Measurements from ENCODE around the gene PAQR7. TPM values are rescaled to one million over a fixed set of nuclear protein-coding genes. Genes with fewer than 3 reads are reported as not detected.

The PAQR7 gene
- total and polyA plus RNA-seq, 8 donors = 3.2 to 13.0 (median 4.5) TPM

DNA sequence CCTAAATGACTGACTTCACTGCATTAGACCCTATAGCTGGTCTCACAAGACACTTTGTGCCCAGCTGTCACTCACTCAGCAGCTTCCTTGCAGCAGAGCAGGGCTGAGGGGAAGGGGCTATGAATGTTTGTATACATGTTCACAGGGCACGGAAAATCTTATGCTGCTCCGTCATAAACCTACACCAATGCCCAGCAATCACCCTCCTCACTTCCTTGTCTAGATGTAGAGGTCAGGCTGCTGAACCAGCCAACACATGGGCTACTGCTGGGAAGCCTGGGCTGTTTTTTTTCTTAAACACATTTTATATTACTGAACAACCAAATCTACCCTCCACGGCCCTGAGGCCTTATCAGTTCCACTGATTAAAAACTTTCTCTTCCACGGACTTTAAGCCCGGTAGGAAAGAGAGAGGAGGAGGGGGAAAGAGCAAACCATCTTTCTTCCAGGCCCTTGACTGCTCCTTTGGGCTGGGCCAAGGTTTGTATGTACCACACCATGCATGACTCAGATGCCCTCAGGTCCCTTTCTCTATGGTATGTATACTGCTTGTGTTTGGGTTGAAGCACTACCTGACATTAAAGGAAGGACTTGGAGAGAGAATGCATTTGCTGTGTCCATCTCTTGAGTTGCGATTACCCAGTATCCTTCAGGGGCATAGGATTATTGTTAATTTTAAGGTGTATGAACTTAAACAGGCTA is 43.0 kb downstream of the PAQR7 start:
- H3K36me3 ChIP-seq = peaks cover 4 to 31% (median 21%) of the 10 kb centered on the region in 3 donors
- 42 to 62% methylated on average over 6 of the region's 6 CpGs for WGBS, 2 donors

DNA sequence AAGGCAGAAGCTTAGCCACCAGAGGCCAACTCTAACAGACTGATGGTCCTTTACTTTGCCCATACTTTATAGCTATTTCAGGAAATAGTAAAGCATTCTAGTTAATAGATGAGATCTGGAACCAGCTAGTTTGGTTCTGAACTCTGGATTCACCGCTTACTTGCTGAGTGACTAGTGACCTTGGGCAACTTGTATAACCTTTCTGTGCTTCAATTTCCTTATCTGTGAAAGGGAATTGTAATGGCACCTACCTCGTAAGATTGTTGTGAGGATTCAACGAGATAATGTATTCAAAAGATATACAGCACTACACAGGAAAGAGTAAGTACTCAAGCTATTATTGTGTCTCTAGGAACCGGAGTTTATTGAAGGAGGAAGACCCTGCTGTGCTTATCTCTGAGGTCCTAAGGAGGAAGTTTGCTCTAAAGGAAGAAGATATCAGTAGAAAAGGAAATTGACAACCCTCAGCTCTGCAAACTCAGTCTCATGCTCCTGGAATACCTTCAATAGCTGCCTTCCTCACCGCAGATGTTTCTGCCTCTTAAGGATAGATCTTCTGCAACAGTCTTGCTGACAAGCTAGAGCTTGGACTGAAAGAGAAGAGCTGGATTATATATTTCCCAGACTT is 43.8 kb downstream of the PAQR7 start:
- no peak for FAIRE-seq
- 30 to 33% methylated on average over 5 of the region's 5 CpGs for WGBS, 2 donors
- Histone ChIP-seq H3K27ac (peak overlapping the region in 2 of 4 donors; percentile 2 to 24), H3K27me3 (no peaks in the 10 kb centered on the region), H3K9me3 (no peaks in the 10 kb centered on the region), H3K4me3 (no peak overlapping the region), H3K36me3 (peaks cover 4 to 38% (median 26%) of the 10 kb centered on the region in 3 donors), H3K4me1 (peaks cover 0 to 18% (median 6%) of the 10 kb centered on the region in 3 donors)
- DNase-seq = no peak
- intact Hi-C loops (cut with DNase I) = loop anchor here (10.0 kb wide), 2 partner anchors 163 to 173 kb away; partner anchors contain the start of gene PAFAH2 (in 1 of the 3)
- TF ChIP-seq, protein P1, sequence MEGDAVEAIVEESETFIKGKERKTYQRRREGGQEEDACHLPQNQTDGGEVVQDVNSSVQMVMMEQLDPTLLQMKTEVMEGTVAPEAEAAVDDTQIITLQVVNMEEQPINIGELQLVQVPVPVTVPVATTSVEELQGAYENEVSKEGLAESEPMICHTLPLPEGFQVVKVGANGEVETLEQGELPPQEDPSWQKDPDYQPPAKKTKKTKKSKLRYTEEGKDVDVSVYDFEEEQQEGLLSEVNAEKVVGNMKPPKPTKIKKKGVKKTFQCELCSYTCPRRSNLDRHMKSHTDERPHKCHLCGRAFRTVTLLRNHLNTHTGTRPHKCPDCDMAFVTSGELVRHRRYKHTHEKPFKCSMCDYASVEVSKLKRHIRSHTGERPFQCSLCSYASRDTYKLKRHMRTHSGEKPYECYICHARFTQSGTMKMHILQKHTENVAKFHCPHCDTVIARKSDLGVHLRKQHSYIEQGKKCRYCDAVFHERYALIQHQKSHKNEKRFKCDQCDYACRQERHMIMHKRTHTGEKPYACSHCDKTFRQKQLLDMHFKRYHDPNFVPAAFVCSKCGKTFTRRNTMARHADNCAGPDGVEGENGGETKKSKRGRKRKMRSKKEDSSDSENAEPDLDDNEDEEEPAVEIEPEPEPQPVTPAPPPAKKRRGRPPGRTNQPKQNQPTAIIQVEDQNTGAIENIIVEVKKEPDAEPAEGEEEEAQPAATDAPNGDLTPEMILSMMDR (IDR thresholded peaks at IDR 0.05) = no peak
- peak in 1 of 4 donors; percentile 11 for ATAC-seq

More for the DNA sequence above, 43.0 kb downstream of the PAQR7 start:
- intact Hi-C loops (cut with DNase I) = loop anchor here (10.0 kb wide), 2 partner anchors 162 to 172 kb away; partner anchors contain the start of gene PAFAH2 (in 1 of the 3)
- Histone ChIP-seq H3K27ac (peak overlapping the region in 2 of 4 donors; percentile 2 to 24), H3K9me3 (no peaks in the 10 kb centered on the region), H3K4me3 (no peak overlapping the region), H3K4me1 (peaks cover 0 to 26% (median 6%) of the 10 kb centered on the region in 3 donors), H3K27me3 (no peaks in the 10 kb centered on the region)
- no peak for FAIRE-seq
- peak in 2 of 4 donors; percentile 29 to 46 for ATAC-seq
- TF ChIP-seq, protein P1 (IDR thresholded peaks at IDR 0.05) = no peak
- no peak for DNase-seq

DNA sequence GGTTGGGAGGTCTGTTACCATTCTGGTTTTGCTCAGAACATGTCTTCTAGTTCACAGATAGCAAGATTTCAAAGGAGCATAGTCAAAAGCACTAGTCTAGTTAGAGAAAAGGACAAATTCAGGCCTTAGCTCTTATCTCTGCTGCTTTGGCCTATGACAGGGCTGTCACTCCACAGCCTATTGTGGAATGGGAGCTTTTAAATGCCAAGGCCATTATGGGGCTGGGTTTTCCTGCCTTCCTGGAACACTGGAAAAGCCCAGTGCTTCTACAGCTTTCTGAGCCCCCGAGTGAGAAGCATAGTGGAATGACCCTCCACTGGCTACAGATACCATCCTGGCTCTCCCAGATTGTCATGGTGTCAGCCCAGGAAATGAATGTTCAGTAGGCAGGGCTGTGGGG is 46.5 kb downstream of the PAQR7 start:
- Histone ChIP-seq H3K36me3 (peaks cover 7 to 40% (median 29%) of the 10 kb centered on the region in 3 donors), H3K27me3 (no peaks in the 10 kb centered on the region), H3K4me3 (no peak overlapping the region), H3K4me1 (peaks cover 0 to 17% (median 6%) of the 10 kb centered on the region in 3 donors), H3K9me3 (no peaks in the 10 kb centered on the region), H3K27ac (peak overlapping the region in 2 of 4 donors; percentile 22 to 34)
- intact Hi-C loops (cut with DNase I) = no loop called here
- 31 to 42% methylated on average over 1 of the region's 1 CpG for WGBS, 2 donors
- TF ChIP-seq, protein P1 (IDR thresholded peaks at IDR 0.05) = no peak
- peak in 3 of 4 donors; percentile 55 to 82 (median 74) for ATAC-seq
- DNase-seq = no peak
- no peak for FAIRE-seq

DNA sequence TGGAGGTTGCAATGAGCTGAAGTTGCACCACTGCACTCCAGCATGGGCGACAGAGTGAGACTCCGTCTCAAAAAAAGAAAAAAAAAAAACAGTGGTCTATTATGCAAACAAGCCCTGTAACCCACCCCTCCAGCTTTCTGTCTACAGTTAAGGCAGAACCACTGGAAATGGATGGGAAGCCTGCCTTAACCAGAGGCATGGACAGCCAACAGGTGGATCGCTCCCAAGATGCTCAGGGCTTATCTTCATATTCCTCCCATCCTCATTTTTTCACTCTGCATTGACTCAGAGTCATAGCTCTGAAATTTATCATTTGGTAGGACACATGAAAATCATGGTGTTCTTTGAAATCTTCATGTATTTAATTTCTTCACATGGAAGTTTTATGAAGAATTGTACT is 47.0 kb downstream of the PAQR7 start:
- TF ChIP-seq, protein P1 (IDR thresholded peaks at IDR 0.05) = no peak
- ATAC-seq = no peak
- no peak for DNase-seq
- H3K36me3 ChIP-seq = peaks cover 7 to 40% (median 27%) of the 10 kb centered on the region in 3 donors
- no peaks in the 10 kb centered on the region for H3K27me3 ChIP-seq
- intact Hi-C loops (cut with DNase I) = no loop called here
- H3K4me1 ChIP-seq = peaks cover 0 to 17% (median 6%) of the 10 kb centered on the region in 3 donors
- WGBS, 2 donors = 60 to 62% methylated on average over 3 of the region's 3 CpGs
- no peaks in the 10 kb centered on the region for H3K9me3 ChIP-seq
- H3K4me3 ChIP-seq = no peak overlapping the region
- peak overlapping the region in 1 of 4 donors; percentile 34 for H3K27ac ChIP-seq
- FAIRE-seq = no peak

Measured in pancreas (tissue), 10 donors.